Measurements from ENCODE around the gene PRKCE. TPM values are rescaled to one million over a fixed set of nuclear protein-coding genes. Genes with fewer than 3 reads are reported as not detected.

The PRKCE gene
- total and polyA plus RNA-seq, 2 of the 8 experiments (the other 6 are each of a cell fraction or from before 2014, with no cell fraction given): 0.54 to 2.1 TPM

GRCh38 chr2:45982096-45982495 is 330.6 kb downstream of the PRKCE start:
- H2BK12ac ChIP-seq (ENCODE audit: low read depth, low read length): no peak overlapping the region
- H3K4me2 ChIP-seq (ENCODE audit: insufficient read depth in 1 of 2, low read depth in 2 of 2, low read length in 2 of 2): no peak overlapping the region
- no peak overlapping the region for H2BK120ac ChIP-seq (replicated peaks; ENCODE audit: low read depth, low read length)
- TF ChIP-seq TCF12 (IDR thresholded peaks at IDR 0.05; ENCODE audit: low read depth, low read length) (no peak), EP300 (IDR thresholded peaks at IDR 0.05; ENCODE audit: borderline replicate concordance in 1 of 2, low read depth in 2 of 2, low read length in 2 of 2) (no peak)
- no peak overlapping the region for H3K4ac ChIP-seq (replicated peaks; ENCODE audit: insufficient read length, low read depth, low read length)
- no peak overlapping the region for H3K9ac ChIP-seq (replicated peaks in 1 of 4; ENCODE audit: extremely low read depth in 1 of 4, low read depth in 3 of 4, low read length in 3 of 4)
- H2BK20ac ChIP-seq (ENCODE audit: low read length): no peak overlapping the region
- no peaks in the 10 kb centered on the region for H3K79me1 ChIP-seq (ENCODE audit: low read depth, low read length)
- FAIRE-seq (no peak), DNase-seq (ENCODE audit: low read depth in 1 of 2, low spot score in 2 of 2) (peak in 1 of 2 experiments; percentile 13)
- H3K27me3 ChIP-seq (replicated peaks in 1 of 4; ENCODE audit: control insufficient read depth in 3 of 4, extremely low read depth in 1 of 4, insufficient read depth in 3 of 4, low read length in 3 of 4): no peaks in the 10 kb centered on the region
- no peak overlapping the region for H3K4me3 ChIP-seq (ENCODE audit: extremely low read depth in 1 of 4, insufficient read depth in 2 of 4, low read depth in 3 of 4, low read length in 4 of 4)
- H2AK5ac ChIP-seq (ENCODE audit: low read depth, low read length): no peak overlapping the region
- no peak overlapping the region for H4K91ac ChIP-seq (replicated peaks; ENCODE audit: insufficient read length, low read length)
- no peak overlapping the region for H3K56ac ChIP-seq (replicated peaks; ENCODE audit: insufficient read length, low read depth, low read length)
- no peak overlapping the region for H4K5ac ChIP-seq (ENCODE audit: insufficient read length, low read depth, low read length)
- no peaks in the 10 kb centered on the region; a peak in 1 of 7 replicates for H3K4me1 ChIP-seq (replicated peaks in 1 of 4; ENCODE audit: control insufficient read depth in 3 of 4, insufficient read depth in 4 of 4, low read length in 3 of 4)
- H2BK5ac ChIP-seq (ENCODE audit: low read depth, low read length): no peak overlapping the region
- H3K79me2 ChIP-seq (ENCODE audit: control insufficient read depth in 1 of 2, insufficient read depth in 2 of 2, low read length in 2 of 2): no peaks in the 10 kb centered on the region
- H3K36me3 ChIP-seq (ENCODE audit: control insufficient read depth in 2 of 4, insufficient read depth in 4 of 4, low read length in 3 of 4): no peaks in the 10 kb centered on the region
- no peaks in the 10 kb centered on the region for H3K23me2 ChIP-seq (ENCODE audit: low read depth, low read length)
- H2BK15ac ChIP-seq (ENCODE audit: low read length): no peak overlapping the region
- no peaks in the 10 kb centered on the region for H3K9me3 ChIP-seq (ENCODE audit: insufficient read depth in 2 of 2, low read depth in 1 of 2, low read length in 1 of 2)
- no peak overlapping the region for H2AFZ ChIP-seq (ENCODE audit: low read length)
- H3K23ac ChIP-seq (ENCODE audit: insufficient read length): no peak overlapping the region
- H4K20me1 ChIP-seq (replicated peaks in 1 of 2; ENCODE audit: control insufficient read depth in 1 of 2, insufficient read depth in 2 of 2, low read length in 2 of 2): no peaks in the 10 kb centered on the region
- H4K8ac ChIP-seq (ENCODE audit: extremely low read depth, insufficient read depth, low read length): no peak overlapping the region
- H3K14ac ChIP-seq (ENCODE audit: insufficient read length): no peak overlapping the region
- POLR2A ChIA-PET (ENCODE audit: partially characterized antibody): no interaction called here
- no peak overlapping the region for H3K18ac ChIP-seq (ENCODE audit: extremely low read depth, low read length)
- 92% methylated on average over 7 of the region's 7 CpGs; no CpG with 5 or more reads in 1 of the 2 experiments for WGBS, 2 experiments (ENCODE audit: extremely low coverage in 1 of 2, insufficient coverage in 1 of 2, insufficient read length in 1 of 2, insufficient replicate concordance in 2 of 2, low coverage in 1 of 2, low lambda C conversion rate in 2 of 2, missing lambda C conversion rate in 1 of 2)
- CTCF ChIA-PET (ENCODE audit: partially characterized antibody): no interaction called here
- H3K27ac ChIP-seq (ENCODE audit: low read depth, low read length): no peak overlapping the region
